Measurements from ENCODE around the gene FBN2.

- TF ChIP-seq ZNF274 (IDR thresholded peaks at IDR 0.05; ENCODE audit: low read depth, low read length) (no peak), SUZ12 (IDR thresholded peaks at IDR 0.05; ENCODE audit: extremely low read depth, insufficient read depth, insufficient read length) (no peak), YY1 (IDR thresholded peaks at IDR 0.05; ENCODE audit: insufficient read depth, insufficient read length) (no peak)
Measured at GRCh38 chr5:128258372-128258771, 279.7 kb downstream of the FBN2 start.
